ENCODE data around the gene FEM1B. TPM values are rescaled to one million over a fixed set of nuclear protein-coding genes. Genes with fewer than 3 reads are reported as not detected.

The FEM1B gene
- total and polyA plus RNA-seq, 2 experiments from 2014 or later, result 11.9 to 62.8 TPM

GRCh38 chr15:68298336-68298735 lies 20.8 kb downstream of the FEM1B start:
- Histone ChIP-seq H4K20me1 (ENCODE audit: insufficient read depth, poor library complexity, severe bottlenecking) (peaks cover 10% of the 10 kb centered on the region), H3K9me2 (replicated peaks; ENCODE audit: insufficient read depth) (no peaks in the 10 kb centered on the region), H3K4me1 (ENCODE audit: insufficient read depth) (peaks cover 8% of the 10 kb centered on the region), H3K27ac (no peak overlapping the region), H3K79me2 (peaks cover 30% of the 10 kb centered on the region), H3K9me3 (ENCODE audit: low read depth) (no peaks in the 10 kb centered on the region), H3K4me2 (no peak overlapping the region), H2AFZ (no peak overlapping the region), H3K4me3 (no peak overlapping the region), H3K36me3 (replicated peaks; ENCODE audit: insufficient read depth, low read depth) (no peaks in the 10 kb centered on the region), H3K27me3 (no peaks in the 10 kb centered on the region)
- TF ChIP-seq EZH2phosphoT487 (IDR thresholded peaks at IDR 0.05; ENCODE audit: low read depth, severe bottlenecking, unreplicated experiment) (no peak), CTCF (IDR thresholded peaks at IDR 0.05; ENCODE audit: poor library complexity) (no peak), EZH2 (IDR thresholded peaks at IDR 0.05; ENCODE audit: borderline replicate concordance) (no peak)
- DNase-seq (ENCODE audit: low spot score), result no peak
- 100% methylated on average over 3 of the region's 3 CpGs for WGBS (ENCODE audit: low lambda C conversion rate, missing lambda C conversion rate)

- H3K4me1 ChIP-seq (ENCODE audit: insufficient read depth), result peaks cover 8% of the 10 kb centered on the region
- peaks cover 25% of the 10 kb centered on the region for H3K79me2 ChIP-seq
- H3K9me3 ChIP-seq (ENCODE audit: low read depth), result no peaks in the 10 kb centered on the region
- DNase-seq (ENCODE audit: low spot score), result no peak
- WGBS (ENCODE audit: low lambda C conversion rate, missing lambda C conversion rate), result 90% methylated on average over 6 of the region's 6 CpGs
- peak overlapping the region; percentile 36 for H3K4me2 ChIP-seq
- TF ChIP-seq EZH2phosphoT487 (IDR thresholded peaks at IDR 0.05; ENCODE audit: low read depth, severe bottlenecking, unreplicated experiment) (no peak), CTCF (IDR thresholded peaks at IDR 0.05; ENCODE audit: poor library complexity) (no peak), EZH2 (IDR thresholded peaks at IDR 0.05; ENCODE audit: borderline replicate concordance) (no peak)
- H3K36me3 ChIP-seq (replicated peaks; ENCODE audit: insufficient read depth, low read depth), result no peaks in the 10 kb centered on the region
- no peak overlapping the region for H3K4me3 ChIP-seq
- no peak overlapping the region for H2AFZ ChIP-seq
- H4K20me1 ChIP-seq (ENCODE audit: insufficient read depth, poor library complexity, severe bottlenecking), result peaks cover 10% of the 10 kb centered on the region
- H3K9me2 ChIP-seq (replicated peaks; ENCODE audit: insufficient read depth), result no peaks in the 10 kb centered on the region
- peak overlapping the region; percentile 74 for H3K27ac ChIP-seq
- H3K27me3 ChIP-seq, result no peaks in the 10 kb centered on the region
These were observed 21.4 kb downstream of the FEM1B start for GRCh38 chr15:68298882-68299381.

GRCh38 chr15:68299436-68299835 lies 21.9 kb downstream of the FEM1B start:
- peaks cover 20% of the 10 kb centered on the region for H3K79me2 ChIP-seq
- peaks cover 8% of the 10 kb centered on the region for H3K4me1 ChIP-seq (ENCODE audit: insufficient read depth)
- no peak overlapping the region for H2AFZ ChIP-seq
- peak overlapping the region; percentile 74 for H3K27ac ChIP-seq
- H3K4me2 ChIP-seq, result peak overlapping the region; percentile 36
- H3K36me3 ChIP-seq (replicated peaks; ENCODE audit: insufficient read depth, low read depth), result no peaks in the 10 kb centered on the region
- no peak overlapping the region for H3K4me3 ChIP-seq
- 92% methylated on average over 5 of the region's 5 CpGs for WGBS (ENCODE audit: low lambda C conversion rate, missing lambda C conversion rate)
- no peaks in the 10 kb centered on the region for H3K27me3 ChIP-seq
- peaks cover 9% of the 10 kb centered on the region for H4K20me1 ChIP-seq (ENCODE audit: insufficient read depth, poor library complexity, severe bottlenecking)
- DNase-seq (ENCODE audit: low spot score), result no peak
- TF ChIP-seq EZH2phosphoT487 (IDR thresholded peaks at IDR 0.05; ENCODE audit: low read depth, severe bottlenecking, unreplicated experiment) (no peak), EZH2 (IDR thresholded peaks at IDR 0.05; ENCODE audit: borderline replicate concordance) (no peak), CTCF (IDR thresholded peaks at IDR 0.05; ENCODE audit: poor library complexity) (no peak)
- no peaks in the 10 kb centered on the region for H3K9me2 ChIP-seq (replicated peaks; ENCODE audit: insufficient read depth)
- no peaks in the 10 kb centered on the region for H3K9me3 ChIP-seq (ENCODE audit: low read depth)
